EL (cell line): ENCODE measurements around the gene VPS37B.
"Not testable (repeated sequence)": the region's sequence is repeated elsewhere in the genome, so short reads cannot be mapped to it uniquely, and the experiment has no call there.

Source experiments
- DNase-seq: peaks from one replicate; pipeline ENCODE4 v3.0.0-alpha.2; 2016

Gene VPS37B

DNA sequence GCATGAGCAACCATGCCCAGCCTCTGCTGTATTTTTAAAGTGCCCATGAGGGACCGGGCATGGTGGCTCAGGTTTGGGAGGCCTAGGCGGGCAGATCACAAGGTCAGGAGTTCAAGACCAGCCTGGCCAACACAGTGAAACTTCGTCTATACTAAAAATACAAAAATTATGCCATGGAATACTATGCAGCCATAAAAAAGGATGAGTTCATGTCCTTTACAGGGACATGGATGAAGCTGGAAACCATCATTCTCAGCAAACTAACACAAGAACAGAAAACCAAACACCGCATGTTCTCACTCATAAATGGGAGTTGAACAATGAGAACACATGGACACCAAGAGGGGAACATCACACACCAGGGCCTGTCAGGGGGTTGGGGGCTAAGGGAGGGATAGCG lies 9.3 kb upstream of the VPS37B start:
- DNase-seq: not testable (repeated sequence)

DNA sequence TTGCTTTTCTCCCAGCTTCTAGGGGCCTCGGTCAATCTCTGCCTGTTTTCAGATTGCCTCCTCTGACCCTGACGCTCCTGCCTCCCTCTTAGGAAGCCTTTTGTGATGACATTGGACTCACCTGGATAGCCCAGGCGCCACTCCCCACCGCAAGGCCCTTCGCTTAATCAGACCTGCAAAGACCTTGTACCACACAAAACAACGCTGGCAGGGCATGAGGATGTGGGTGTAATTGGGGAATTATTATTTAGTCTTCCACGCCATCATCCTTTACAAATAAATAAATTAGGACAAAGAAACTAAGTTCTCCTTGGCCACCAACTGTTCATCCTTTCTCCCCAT lies 7.7 kb upstream of the VPS37B start:
- no peak for DNase-seq

DNA sequence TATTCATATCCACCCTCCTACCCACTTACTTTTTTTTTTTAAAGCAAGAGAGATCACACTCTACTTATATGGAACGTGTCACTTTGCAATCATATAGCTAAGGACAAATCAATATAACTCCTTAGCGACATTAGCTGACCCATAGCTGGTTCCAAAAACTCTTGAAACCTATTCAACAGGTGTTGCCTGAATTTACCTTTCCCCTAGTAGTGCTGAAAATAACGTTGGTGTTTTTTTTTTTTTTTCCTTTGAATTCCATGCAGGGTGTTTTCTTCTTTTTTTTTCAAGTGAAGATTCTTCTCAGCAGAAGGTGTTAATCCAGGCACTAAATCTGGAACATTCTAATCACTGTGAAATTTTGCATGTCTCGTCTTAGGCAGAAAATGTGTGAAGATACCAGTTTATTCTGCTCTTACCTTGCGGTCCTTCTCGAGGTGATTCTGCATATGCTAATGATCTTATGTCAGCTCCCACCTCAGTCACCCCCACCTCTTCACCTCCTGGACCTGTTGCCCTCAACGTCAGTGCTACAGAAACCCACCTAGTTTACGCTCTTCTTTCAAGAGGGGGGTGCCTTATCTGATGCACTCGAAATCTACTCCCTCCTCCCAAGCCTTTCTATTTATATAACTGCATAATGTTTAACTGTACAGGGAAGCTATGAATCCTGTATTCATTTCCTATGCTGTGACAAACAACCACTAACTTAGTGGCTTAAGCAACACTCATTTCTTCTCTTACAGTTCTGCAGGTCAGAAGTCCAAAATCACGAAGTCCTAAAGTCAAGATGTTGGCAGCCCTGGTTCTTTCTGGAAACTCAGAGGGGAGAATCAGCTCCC lies 7.1 kb upstream of the VPS37B start:
- no peak for DNase-seq

DNA sequence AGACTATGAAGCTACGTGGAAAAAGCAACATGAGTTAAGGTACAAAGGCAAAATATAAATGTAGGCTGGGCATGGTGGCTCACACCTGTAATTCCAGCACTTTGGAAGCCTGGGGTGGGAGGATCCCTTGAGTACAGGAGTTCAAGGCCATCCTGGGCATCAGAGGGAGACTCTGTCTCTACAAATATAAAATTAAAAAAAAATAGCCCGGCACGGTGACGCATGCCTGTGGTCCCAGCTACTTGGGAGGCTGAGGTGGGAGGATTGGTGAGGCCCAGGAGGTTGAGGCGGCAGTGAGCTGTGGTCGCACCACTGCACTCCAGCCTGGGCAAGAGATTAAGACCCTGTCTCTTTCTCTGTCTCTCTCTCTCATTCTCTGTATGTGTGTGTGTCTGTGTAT lies 4.0 kb upstream of the VPS37B start:
- DNase-seq: no peak

DNA sequence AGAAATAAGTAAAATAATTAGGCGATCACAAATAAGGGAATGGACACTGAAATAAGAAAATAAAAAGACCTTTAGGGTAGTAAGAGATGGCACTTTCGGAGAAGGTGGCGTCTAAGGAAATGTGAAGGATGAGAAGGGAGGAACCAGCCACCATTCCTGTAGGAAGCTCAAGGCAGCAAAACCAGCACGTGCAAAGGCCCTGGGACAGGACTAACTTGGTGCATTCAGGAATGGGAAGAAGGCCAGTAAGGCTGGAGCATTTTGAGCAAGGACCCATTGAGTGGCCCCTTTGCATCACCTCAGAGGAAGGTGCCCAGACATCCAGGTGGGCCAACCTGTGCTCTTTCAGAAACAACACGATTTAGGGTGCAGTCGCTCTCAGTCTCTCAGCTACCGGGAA lies 738 bp upstream of the VPS37B start:
- DNase-seq: no peak

DNA sequence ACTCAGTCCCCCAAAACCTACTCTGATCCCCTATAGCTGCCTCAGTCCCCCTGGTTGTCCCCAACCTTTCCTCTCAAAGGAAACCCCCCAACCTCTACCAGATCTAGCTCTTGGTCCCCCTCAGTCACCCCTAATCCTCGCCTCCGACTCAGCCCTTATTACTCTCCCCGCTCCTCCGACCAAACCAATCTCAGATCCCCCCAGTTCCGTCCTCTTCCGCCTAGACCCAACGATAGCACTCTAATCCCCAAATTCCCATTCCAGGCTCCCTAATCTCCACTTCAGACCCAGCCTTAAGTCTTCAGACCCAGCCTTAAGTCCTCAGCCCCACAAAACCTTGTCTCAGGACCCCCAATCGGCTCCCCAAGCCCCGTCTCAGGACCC lies 612 bp downstream of the VPS37B start:
- DNase-seq: no peak

DNA sequence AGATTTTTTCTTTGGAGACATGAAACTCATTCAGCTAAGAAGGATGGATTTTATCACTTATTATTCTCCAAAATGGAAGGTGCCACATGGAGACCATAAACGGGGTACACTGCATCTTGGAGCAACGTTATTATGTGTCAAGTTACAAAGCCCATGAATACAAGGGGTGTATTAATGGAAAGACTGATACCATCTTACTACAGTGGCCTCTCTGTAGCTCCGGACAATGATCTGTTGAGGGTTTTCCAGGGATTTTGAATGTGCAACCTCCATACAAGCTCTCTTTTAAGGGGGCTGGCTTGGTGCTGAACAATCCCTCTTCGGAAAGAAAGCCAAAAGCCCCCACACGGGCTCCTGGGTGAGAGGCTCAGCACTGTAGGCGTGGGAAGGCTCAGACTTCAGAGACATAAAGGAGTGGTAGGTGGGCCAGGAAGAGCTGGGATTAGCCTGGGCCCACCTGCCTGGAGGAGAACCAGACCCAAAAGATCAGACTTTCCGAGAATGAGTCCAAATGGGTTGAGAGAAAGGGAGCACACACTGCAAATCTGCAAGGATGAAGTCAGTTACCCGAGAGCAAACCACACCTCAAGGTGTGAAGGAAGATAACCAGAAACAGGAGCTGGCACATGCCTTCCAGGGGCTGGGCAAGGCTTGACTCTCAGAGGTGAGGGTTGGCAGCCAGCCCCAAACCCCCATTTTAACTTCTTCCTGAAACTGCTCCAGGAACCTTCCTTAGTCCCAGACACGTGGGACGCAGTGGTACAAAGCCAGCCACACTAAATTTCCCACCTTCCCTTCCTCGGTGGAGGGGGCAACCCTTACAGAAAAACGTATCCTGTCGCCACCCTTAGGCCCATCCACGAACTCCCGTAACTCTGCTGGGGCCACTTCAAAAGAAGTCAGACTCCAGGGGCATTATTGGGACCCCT lies 1.5 kb downstream of the VPS37B start:
- DNase-seq: no peak

DNA sequence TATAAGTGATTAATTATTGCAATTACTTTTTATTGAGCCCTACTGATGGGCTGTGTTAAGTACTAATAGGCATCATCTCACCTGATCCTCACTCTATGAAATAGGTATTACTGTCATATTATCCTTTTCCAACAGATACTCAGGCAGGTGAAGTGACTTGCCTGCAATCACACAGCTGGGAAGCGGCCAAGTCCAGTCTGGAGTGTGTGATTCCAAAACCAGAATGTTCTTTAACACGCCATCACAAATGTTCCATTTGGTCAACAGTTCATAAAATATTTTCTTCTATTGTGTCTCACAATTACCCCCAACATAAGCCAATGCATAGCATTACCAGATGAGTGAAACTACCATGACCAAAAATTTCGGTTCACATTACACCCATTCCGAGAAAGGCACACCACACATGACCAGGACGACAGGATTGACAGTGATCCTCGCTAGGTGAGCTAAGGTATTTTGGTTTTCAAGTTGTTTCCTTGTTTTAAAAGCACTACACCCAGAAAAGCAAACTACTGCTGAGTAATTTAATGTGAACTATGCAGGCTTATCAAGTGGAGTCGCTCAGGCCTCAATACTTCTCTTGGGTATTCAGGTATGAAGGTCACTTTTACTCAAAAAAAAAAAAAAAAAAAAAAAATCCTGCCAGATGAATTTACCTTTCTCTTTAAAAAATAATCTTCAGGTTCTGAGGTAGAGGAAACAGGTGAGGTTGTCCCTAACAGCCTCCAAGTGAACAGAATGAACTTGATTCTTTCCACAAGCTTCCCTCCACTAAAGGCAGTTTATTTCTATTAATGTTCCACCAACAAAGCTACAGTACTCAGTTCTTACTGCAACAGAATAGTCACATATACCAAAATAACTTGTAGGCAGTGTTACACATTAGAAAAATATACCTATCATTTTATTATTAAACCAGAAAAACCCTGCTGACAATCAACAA lies 2.4 kb downstream of the VPS37B start:
- no peak for DNase-seq

DNA sequence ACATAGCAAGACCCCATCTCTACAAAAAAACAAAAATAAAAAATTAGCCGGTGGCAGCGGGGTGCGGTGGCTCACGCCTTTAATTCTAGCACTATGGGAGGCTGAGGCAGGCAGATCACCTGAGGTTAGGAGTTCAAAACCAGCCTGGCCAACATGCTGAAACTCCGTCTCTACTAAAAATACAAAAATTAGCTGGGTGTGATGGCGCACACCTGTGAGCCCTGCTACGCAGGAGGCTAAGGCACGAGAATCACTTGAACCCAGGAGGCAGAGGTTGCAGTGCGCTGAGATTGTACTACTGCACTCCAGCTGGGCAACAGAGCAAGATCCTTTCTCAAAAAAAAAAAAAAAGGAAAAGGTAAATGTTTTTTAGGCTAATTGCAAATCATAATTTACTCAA lies 3.2 kb downstream of the VPS37B start:
- not testable (repeated sequence) for DNase-seq

DNA sequence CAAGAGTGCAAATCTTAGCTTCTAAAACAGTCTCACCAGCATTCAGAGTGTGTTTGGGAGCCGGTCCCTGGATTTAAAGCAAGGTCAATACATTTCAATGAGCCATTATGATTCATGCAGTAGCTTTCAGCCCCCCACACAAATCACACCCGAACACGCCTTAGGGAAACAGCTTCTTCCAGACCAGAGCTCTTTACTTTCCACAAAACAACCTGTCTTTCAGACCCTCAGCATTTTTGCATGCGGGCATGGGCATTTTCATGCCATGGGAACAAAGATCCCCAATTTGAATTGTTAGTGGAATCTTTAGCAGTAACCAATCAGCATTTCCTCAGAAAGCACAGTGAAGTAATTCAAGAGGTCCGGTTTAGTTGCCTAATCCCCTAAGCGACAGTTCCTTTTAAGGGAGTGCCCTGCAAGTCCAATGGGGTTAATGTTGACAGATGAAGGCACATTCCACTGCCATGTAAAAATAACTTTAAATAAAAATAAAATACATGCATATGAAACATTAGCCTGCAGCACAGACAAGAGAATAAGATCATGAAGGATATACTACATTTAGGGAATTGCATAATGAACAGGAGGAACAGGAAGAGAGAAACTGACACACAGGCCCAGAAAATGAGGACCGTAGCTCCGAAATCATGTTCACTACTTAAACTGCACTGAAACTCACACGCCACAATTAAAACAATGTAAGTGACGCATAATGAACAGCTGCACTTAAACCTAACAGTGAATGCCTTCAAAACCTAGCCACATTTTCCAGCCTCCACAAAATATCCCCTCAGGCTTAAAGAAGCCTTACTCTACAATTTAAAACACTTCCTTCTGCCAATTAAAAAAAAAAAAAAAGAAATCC lies 4.0 kb downstream of the VPS37B start:
- peak; percentile 83 for DNase-seq

DNA sequence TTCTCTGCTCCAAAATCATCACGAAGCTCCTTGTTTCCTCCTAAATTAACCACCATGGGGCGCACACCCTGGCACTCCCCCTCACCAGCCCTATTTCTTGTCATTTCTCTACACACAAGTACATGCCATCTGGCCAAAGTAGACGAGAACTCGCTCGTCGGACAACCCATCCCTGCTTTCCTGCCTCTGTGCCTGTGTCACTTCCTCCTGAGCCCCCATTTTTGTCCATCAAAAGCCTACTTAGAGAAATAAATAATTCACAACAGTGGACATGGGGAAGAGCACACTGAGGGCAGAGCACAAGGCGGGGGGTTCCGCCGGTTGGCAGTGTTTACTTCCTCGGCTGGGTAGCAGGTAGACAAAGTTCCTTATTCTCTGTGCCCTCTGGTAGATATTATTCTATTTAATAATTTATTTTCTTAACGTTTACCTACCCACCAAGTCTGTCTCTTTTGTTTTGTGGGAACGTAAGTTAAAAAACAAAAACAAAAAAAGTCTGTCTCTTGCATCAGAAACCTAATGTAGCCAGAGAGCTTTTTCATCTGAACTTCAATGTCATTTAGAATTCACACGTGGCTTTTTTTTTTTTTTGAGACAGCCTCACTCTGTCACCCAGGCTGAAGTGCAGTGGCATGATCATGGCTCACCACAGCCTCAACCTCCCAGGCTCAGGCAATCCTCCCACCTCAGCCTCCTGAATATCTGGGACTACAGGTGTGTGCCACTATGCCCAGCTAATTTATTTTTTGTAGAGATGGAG lies 6.0 kb downstream of the VPS37B start:
- DNase-seq: no peak

DNA sequence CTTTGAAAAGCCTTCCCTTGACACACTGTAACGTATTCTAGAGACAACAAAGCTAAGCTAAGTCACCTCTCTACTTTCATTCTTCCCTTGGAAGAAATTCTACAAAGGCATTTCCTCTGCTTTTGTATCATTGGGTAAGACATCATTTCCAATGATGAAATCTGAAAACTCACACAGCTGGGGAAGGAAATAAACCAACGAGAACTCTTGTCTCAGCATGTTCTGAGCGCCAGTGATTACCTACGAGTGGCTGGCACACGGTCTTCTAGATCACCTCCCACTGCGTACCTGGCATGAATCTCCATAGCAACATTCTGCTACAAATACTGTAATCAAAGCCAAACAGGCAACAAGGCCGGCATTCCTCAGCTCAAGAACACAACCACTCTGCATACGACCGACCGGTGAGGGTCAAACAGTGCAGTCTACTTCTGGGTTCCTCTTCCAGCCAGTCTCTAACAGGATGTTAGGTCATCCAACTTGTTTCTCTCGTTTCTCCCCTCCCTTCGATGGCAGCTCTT lies 7.6 kb downstream of the VPS37B start:
- DNase-seq: peak; percentile 42

DNA sequence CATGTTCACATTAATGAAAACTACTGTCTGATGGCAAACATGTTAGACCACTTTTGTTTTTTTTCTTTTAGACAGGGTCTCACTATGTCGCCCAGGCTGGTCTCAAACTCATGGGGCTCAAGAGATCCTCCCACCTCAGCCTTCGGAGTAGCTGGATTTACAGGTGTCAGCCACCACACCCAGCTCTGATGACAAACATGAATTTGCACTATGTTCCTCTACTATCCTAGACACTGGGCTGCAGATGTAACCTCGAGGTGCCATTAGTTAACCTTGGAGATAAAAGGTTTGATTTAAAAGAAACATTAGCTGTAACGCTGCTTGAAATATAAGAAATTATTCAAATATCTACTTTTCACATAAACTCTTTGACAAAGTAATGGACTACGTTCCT lies 8.1 kb downstream of the VPS37B start:
- no peak for DNase-seq

DNA sequence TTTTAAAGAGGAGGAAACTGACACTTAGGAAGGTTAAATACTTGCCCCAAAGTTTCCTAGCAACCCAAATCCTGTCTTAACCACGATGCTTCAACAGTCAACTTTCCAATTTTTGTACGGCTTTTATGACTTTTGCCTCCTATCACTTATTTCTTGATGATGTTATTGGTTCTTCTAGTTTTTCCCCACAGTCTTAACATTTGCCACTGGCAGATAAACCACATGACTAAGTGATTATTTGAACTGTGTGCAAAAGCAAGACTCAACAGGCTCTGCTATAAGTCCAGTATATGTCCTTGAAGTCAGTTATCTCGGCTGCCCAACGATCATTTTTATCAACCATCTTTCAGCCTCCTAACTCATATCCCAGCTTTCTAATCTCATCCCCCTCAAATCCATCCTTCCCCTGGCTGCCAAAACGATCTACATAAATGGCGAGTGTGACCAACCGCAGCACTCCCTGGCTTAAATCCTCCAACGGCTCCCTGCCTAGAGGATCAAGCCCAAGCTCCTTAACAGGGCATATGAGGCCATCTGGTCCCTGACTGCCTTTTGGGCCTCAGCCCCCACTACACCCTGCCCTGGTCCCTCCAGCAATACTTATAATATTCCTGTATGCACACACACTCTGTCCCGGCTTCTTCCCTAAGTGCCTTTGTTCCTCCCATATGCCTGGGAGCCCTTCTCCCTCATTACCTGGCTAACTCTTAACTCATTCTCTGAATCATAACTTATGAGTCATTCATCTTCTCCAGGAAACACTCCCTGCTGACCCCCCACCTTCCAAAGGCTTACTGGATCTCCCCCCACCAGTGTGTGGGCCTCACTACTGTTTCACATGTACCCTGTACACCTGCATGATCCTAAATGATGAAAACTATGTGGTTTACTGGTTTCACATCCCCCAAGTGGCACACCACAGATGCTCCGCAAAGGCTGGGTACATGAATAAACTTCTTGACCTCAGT lies 8.8 kb downstream of the VPS37B start:
- peak; percentile 63 for DNase-seq

DNA sequence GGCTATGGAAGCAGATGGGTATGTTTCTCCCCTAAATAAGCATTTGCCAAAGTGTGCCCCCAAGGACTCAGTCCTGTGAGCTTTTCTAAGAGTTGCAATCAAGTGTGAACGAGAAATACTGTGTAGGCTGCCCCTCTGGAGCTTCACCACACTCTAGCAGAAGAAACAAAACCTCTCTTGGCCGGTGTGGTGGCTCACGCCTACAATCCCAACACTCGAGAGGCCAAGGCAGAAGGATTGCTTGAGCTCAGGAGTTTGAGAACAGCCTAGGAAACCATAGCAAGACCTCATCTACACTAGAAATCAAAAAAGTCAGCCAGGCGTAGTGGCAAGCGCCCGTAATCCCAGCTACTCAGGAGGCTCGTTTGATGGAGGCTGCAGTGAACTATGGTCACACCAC lies 9.8 kb downstream of the VPS37B start:
- DNase-seq: no peak

DNA sequence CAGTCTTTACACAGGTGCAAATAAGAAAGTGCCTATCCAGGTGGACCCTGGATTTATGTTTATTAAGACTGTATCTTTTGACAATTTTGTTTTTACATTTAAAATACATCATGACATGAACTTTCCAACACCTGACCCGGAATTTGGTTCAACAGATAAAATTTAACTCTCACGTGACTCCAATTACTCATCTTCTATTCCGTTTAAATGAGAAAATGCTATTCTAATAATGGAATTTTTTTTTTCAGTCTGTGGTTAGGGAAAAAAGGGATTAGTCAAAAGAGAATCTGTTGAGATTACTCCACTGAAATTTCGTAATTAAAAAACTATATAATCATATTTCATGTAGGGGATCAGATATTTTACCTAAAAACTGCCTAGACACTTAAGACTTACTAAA lies 11.1 kb downstream of the VPS37B start:
- DNase-seq: peak; percentile 36

DNA sequence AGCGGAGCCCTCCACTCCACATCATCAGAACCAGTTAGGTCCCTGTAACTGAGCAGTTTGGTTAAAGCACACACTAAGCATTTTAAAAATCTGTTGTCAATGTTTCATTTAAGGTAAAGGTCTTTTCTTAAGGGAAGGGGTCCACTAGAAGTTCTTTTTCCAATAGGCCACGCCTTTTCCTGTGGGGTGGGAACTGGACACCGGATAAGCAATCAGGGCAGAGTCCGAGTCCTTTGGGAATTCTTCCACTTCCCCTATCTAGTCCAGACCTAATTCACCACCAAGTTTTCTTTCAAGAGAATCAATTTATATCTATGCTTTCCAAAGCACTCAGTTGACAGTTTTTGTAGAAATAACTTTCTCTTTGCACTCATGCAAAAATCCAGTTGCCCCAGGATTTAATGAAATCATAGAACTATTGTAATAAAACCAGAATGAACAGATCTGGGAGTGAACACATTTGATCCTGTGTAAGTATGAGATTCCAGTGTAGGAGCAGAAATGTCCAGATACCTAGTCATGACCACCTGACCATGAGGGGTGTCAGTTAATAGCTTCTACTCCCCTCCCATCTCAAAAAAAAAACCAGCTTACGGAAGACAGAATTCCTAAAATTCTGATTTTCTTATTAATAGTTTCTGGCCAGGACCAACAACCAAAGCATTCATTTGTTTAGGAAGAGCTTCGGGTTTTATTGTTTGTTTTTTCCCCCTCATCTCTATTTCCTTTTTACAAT lies 11.7 kb downstream of the VPS37B start:
- no peak for DNase-seq

DNA sequence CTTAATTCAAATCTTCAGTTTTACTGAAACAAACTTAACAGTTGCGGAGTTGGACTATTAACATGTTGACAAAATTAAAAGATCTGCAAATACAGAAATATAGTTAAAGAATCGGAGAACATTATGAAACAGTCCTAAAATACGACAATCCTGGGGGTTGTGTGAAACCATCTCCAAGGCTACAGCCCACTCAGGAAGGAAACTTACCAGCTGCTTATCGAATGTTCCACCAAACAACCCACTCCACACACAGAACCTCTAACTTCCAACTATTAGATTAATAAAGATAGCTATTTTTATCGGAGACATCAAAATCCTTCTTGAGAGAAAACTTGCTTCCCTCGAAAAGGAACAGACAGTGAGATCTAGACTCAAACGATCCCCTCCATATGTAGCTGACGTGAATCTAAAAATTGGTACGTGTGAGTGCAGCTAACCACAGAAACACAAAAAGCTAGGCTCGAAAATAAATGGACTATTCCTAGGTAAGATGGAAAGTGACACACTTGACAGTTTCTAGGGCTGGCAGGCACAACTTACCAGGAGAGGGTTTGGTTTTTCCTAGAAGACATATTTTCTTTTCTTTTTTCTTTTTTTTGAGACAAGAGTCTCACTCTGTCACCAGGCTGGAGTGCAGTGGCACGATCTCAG lies 12.9 kb downstream of the VPS37B start:
- DNase-seq: no peak
